OCI-LY3 (cell line): Measurements from ENCODE around the gene FGF22.

ENCODE experiments used
- CTCF ChIP-seq: fragments of 200-600, 300-600 bp; sonication (generic); IDR thresholded peaks from 2 replicates; pipeline ENCODE4 v1.5.1; 2014; ENCODE audit warnings: antibody characterized with exemption, low read length, low read depth
- EZH2phosphoT487 ChIP-seq: fragments of 200-600 bp; shearing (Covaris generic); IDR thresholded peaks from 2 replicates; pipeline ENCODE4 v1.6.1; 2018; ENCODE audit warnings: antibody characterized with exemption, mixed run types, low read depth

GRCh38 chr19:618247-618619 lies 21.4 kb upstream of the FGF22 start:
- no peak for TF ChIP-seq CTCF
- no peak for TF ChIP-seq EZH2phosphoT487
